Hepatocyte (in vitro differentiated cells): Measurements from ENCODE around the gene DOCK8. TPM values are rescaled to one million over a fixed set of nuclear protein-coding genes. Genes with fewer than 3 reads are reported as not detected.

Experiments
- DNase-seq: peaks from one replicate; pipeline ENCODE4 v3.0.0-alpha.2; 2016; ENCODE audit warnings: low spot score
- H2AFZ ChIP-seq: fragments of 200-600 bp; sonication (generic); 2 replicates; pipeline ENCODE4 v1.6.0; 2016; ENCODE audit warnings: antibody characterized with exemption, mild to moderate bottlenecking
- H3K27ac ChIP-seq: fragments of 200-600 bp; sonication (generic); 2 replicates; pipeline ENCODE4 v1.5.1; 2016; ENCODE audit warnings: mild to moderate bottlenecking
- H3K27me3 ChIP-seq: fragments of 200-600 bp; sonication (generic); 2 replicates; pipeline ENCODE4 v1.6.1; 2016
- H3K36me3 ChIP-seq: fragments of 200-600 bp; sonication (generic); replicated peaks from 2 replicates; pipeline ENCODE4 v1.5.1; 2016; ENCODE audit warnings: low read depth; ENCODE audit not compliant: insufficient read depth
- H3K4me1 ChIP-seq: fragments of 200-600 bp; sonication (generic); 2 replicates; pipeline ENCODE4 v1.5.1; 2016; ENCODE audit warnings: mild to moderate bottlenecking, moderate library complexity; ENCODE audit not compliant: insufficient read depth
- H3K4me2 ChIP-seq: fragments of 200-600 bp; sonication (generic); 2 replicates; pipeline ENCODE4 v1.6.0; 2016
- H3K4me3 ChIP-seq: fragments of 200-600 bp; sonication (generic); 2 replicates; pipeline ENCODE4 v1.5.1; 2016; ENCODE audit warnings: mild to moderate bottlenecking
- H3K79me2 ChIP-seq: fragments of 200-600 bp; sonication (generic); 2 replicates; pipeline ENCODE4 v1.6.0; 2017; ENCODE audit warnings: mild to moderate bottlenecking
- H3K9me2 ChIP-seq: fragments of 200-600 bp; sonication (generic); replicated peaks from 2 replicates; pipeline ENCODE4 v1.6.0; 2017; ENCODE audit warnings: mild to moderate bottlenecking; ENCODE audit not compliant: insufficient read depth
- H3K9me3 ChIP-seq: fragments of 200-600 bp; sonication (generic); 2 replicates; pipeline ENCODE4 v1.5.1; 2016; ENCODE audit warnings: low read depth, mild to moderate bottlenecking
- H4K20me1 ChIP-seq: fragments of 200-600 bp; sonication (generic); 2 replicates; pipeline ENCODE4 v1.6.0; 2016; ENCODE audit warnings: mild to moderate bottlenecking; ENCODE audit not compliant: insufficient read depth, poor library complexity, severe bottlenecking
- EZH2 ChIP-seq: fragments of 200-600 bp; sonication (generic); IDR thresholded peaks from 2 replicates; pipeline ENCODE4 v1.6.1; 2016; ENCODE audit warnings: antibody characterized with exemption, mild to moderate bottlenecking, borderline replicate concordance
- EZH2phosphoT487 ChIP-seq: fragments of 200-600 bp; sonication (generic); IDR thresholded peaks from one replicate; pipeline ENCODE4 v1.6.1; 2018; ENCODE audit warnings: antibody characterized with exemption, mild to moderate bottlenecking, low read depth, moderate library complexity; ENCODE audit not compliant: unreplicated experiment, severe bottlenecking
- WGBS: methylation state at CpG from one replicate; pipeline ENCODE4 v1.1.6; 2016; ENCODE audit warnings: low lambda C conversion rate; ENCODE audit errors: missing lambda C conversion rate; 5-methylcytosine and 5-hydroxymethylcytosine counted together
- polyA plus RNA-seq: library from polyadenylated mRNA; unstranded; fragments of >200 nt; fragmentation: Nextera tagmentation; extraction: Ambion mirVana; gene quantifications from 2 replicates; pipeline ENCODE4 v1.2.1, GENCODE V29; 2016
- total RNA-seq: library from RNA; depleted of rRNA; stranded (reverse); fragments of >200 nt; gene quantifications from 2 replicates; pipeline ENCODE4 v1.2.3, GENCODE V29; 2014
- TF ChIP-seq, protein P1 (sequence below): fragments of 200-600 bp; sonication (generic); IDR thresholded peaks from 2 replicates; pipeline ENCODE4 v1.5.1; 2016; ENCODE audit warnings: antibody characterized with exemption, mild to moderate bottlenecking; ENCODE audit not compliant: poor library complexity

DOCK8 gene
- total and polyA plus RNA-seq, 2 experiments from 2014 or later: 6.5 to 6.6 TPM

DNA sequence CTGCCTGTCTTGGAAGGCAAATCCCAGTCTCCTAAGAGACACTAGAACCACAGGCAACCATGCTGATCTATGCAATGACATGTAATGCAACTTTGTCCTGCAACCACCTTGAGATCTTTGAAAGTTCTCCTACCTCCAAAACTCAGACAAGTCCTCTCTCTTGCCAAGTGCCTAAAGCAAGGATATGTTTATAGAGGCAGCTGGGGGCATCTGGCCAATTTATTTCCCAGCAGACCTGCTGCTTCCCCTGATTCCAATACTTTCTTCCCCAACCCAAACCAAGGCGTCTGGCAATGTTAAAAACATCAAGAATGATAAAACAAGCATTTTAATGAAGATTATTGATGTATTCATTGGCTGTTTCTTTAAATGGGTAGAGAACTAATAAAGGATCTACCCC is 138.4 kb downstream of the DOCK8 start:
- H3K27ac ChIP-seq: no peak overlapping the region
- H3K9me3 ChIP-seq: no peaks in the 10 kb centered on the region
- no peak overlapping the region for H3K4me2 ChIP-seq
- 74% methylated on average over 1 of the region's 1 CpG for WGBS
- H3K27me3 ChIP-seq: no peaks in the 10 kb centered on the region
- no peak overlapping the region for H3K4me3 ChIP-seq
- TF ChIP-seq EZH2phosphoT487: no peak
- TF ChIP-seq, protein P1, sequence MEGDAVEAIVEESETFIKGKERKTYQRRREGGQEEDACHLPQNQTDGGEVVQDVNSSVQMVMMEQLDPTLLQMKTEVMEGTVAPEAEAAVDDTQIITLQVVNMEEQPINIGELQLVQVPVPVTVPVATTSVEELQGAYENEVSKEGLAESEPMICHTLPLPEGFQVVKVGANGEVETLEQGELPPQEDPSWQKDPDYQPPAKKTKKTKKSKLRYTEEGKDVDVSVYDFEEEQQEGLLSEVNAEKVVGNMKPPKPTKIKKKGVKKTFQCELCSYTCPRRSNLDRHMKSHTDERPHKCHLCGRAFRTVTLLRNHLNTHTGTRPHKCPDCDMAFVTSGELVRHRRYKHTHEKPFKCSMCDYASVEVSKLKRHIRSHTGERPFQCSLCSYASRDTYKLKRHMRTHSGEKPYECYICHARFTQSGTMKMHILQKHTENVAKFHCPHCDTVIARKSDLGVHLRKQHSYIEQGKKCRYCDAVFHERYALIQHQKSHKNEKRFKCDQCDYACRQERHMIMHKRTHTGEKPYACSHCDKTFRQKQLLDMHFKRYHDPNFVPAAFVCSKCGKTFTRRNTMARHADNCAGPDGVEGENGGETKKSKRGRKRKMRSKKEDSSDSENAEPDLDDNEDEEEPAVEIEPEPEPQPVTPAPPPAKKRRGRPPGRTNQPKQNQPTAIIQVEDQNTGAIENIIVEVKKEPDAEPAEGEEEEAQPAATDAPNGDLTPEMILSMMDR: no peak
- no peak for TF ChIP-seq EZH2
- no peaks in the 10 kb centered on the region for H3K4me1 ChIP-seq
- H3K9me2 ChIP-seq: no peaks in the 10 kb centered on the region
- no peaks in the 10 kb centered on the region for H3K79me2 ChIP-seq
- no peak overlapping the region for H2AFZ ChIP-seq
- DNase-seq: no peak
- H3K36me3 ChIP-seq: no peaks in the 10 kb centered on the region
- H4K20me1 ChIP-seq: no peaks in the 10 kb centered on the region

DNA sequence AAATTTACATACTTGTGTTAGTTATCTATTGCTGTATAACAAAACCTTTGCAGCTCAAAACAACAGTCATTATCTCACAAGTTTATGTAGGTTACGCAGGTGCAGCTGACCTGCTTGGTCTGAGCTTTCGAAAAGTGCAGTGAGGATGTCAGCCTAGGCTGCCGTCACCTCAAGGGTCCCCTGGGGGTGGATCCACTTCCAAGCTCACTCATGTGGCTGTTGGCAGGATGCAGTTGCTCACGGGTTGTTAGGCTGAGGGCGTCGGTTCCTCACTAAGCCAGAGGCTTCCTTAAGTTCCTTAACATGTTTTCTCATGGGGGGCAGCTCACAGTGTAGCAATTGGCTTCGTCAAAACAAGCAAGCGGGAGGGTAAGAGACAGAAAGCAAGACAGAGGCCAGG is 139.8 kb downstream of the DOCK8 start:
- no peaks in the 10 kb centered on the region for H3K79me2 ChIP-seq
- TF ChIP-seq, protein P1: no peak
- TF ChIP-seq EZH2phosphoT487: no peak
- TF ChIP-seq EZH2: no peak
- H4K20me1 ChIP-seq: no peaks in the 10 kb centered on the region
- no peak overlapping the region for H3K4me2 ChIP-seq
- 86% methylated on average over 8 of the region's 8 CpGs for WGBS
- H3K9me2 ChIP-seq: no peaks in the 10 kb centered on the region
- no peak for DNase-seq
- H3K27ac ChIP-seq: no peak overlapping the region
- no peaks in the 10 kb centered on the region for H3K27me3 ChIP-seq
- H3K4me1 ChIP-seq: no peaks in the 10 kb centered on the region
- H3K36me3 ChIP-seq: no peaks in the 10 kb centered on the region
- no peak overlapping the region for H3K4me3 ChIP-seq
- H2AFZ ChIP-seq: no peak overlapping the region
- no peaks in the 10 kb centered on the region for H3K9me3 ChIP-seq

DNA sequence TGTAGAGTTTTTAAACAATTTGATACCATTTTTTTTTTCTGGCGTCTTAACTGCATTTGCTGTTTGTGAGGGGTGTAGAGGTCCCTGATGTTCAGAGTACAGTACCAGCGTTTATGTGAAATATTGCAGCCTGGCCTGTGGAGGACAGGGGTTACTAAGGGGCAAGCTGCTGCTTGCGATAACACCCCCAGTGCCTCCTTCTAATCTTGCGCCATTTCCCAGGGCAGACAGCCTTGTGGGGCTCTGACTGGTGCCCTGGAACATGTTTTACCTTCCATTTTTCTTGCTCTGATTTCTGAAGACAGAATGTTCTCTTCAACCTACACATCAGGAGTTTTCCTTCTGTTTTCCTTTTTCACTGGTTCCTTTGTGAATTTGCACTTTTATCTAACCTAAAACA is 142.9 kb downstream of the DOCK8 start:
- Histone ChIP-seq H3K9me3 (no peaks in the 10 kb centered on the region), H3K27me3 (no peaks in the 10 kb centered on the region), H2AFZ (no peak overlapping the region), H3K4me3 (no peak overlapping the region), H3K79me2 (no peaks in the 10 kb centered on the region), H3K9me2 (no peaks in the 10 kb centered on the region), H3K4me2 (peak overlapping the region; percentile 37), H3K36me3 (no peaks in the 10 kb centered on the region), H4K20me1 (no peaks in the 10 kb centered on the region), H3K4me1 (no peaks in the 10 kb centered on the region), H3K27ac (no peak overlapping the region)
- TF ChIP-seq EZH2 (no peak), EZH2phosphoT487 (no peak)
- TF ChIP-seq, protein P1: no peak
- no peak for DNase-seq
- WGBS: 69% methylated on average over 4 of the region's 4 CpGs

DNA sequence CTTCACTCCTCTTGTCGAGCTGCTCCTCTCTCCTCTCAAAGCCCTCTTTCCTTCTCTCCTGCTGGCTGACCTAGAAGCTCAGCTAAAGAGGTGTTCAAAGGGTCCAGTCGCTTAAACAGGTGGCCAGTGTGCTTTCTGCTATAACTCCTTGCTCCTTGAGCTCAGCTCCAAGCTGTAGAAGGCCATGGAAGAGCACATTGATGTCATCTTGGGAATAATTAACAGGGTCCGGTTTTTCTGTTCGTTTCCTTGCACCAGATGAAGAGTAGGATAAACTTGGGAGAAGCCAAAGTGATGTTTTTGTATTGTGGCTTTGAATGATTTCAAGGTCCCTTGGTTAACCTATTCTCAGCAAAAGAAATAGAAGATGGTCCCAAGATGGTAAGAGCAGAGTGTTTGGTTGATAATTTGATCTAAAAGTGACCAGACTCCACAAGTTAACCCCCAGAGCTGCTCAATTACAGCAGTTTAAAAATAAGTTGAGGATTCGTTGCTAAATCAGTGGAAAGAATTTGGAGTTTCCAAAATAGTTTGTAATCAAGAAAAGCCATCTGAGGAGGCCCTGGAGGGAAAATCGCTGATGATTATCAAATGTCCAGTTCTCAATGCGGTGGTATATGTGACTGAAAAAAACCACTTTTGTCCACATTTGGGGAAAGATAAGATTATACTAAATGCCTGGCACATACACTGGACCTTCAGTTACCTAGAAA is 148.1 kb downstream of the DOCK8 start:
- H2AFZ ChIP-seq: no peak overlapping the region
- TF ChIP-seq EZH2phosphoT487 (no peak), EZH2 (no peak)
- TF ChIP-seq, protein P1: no peak
- no peaks in the 10 kb centered on the region for H3K9me3 ChIP-seq
- H3K36me3 ChIP-seq: no peaks in the 10 kb centered on the region
- no peak for DNase-seq
- no peak overlapping the region for H3K4me2 ChIP-seq
- no peak overlapping the region for H3K27ac ChIP-seq
- H3K4me1 ChIP-seq: peaks cover 5% of the 10 kb centered on the region
- no peaks in the 10 kb centered on the region for H3K79me2 ChIP-seq
- no peaks in the 10 kb centered on the region for H3K27me3 ChIP-seq
- H3K4me3 ChIP-seq: no peak overlapping the region
- no peaks in the 10 kb centered on the region for H4K20me1 ChIP-seq
- H3K9me2 ChIP-seq: no peaks in the 10 kb centered on the region
- 75% methylated on average over 7 of the region's 7 CpGs for WGBS
